GM18868 (cell line): ENCODE results near the gene HP.
"Not testable (repeated sequence)": the region's sequence is repeated elsewhere in the genome, so short reads cannot be mapped to it uniquely, and the experiment has no call there.

ENCODE experiments used
- ATAC-seq: cut with Tn5 transposase; IDR thresholded peaks from one replicate; pipeline ENCODE4 v1.9.1; 2021; ENCODE audit warnings: mild to moderate bottlenecking, moderate library complexity; ENCODE audit not compliant: unreplicated experiment

The HP gene

GRCh38 chr16:72054254-72054847, at the start of gene HP:
Gene HP (plus strand): TSS chr16:72054505. CDS start chr16:72054653, 148 bp downstream.
- ATAC-seq = not testable (repeated sequence)

- ATAC-seq = not testable (repeated sequence)
Measured at GRCh38 chr16:72008065-72008423, 46.3 kb upstream of the HP start.

GRCh38 chr16:72008424-72009216, 45.7 kb upstream of the HP start, which contains the start of gene DHODH:
Gene DHODH (plus strand): TSS chr16:72008744. CDS start chr16:72008765, 21 bp downstream.
- peak; percentile 99 for ATAC-seq

GRCh38 chr16:72009779-72010178, 44.5 kb upstream of the HP start:
- ATAC-seq = no peak

- no peak for ATAC-seq
Measured at GRCh38 chr16:72012607-72013006, 41.7 kb upstream of the HP start.

GRCh38 chr16:72013389-72013788, 40.9 kb upstream of the HP start:
- no peak for ATAC-seq

- ATAC-seq = no peak
Measured at GRCh38 chr16:72013888-72014581, 40.3 kb upstream of the HP start.

GRCh38 chr16:72014675-72015074, 39.6 kb upstream of the HP start:
- ATAC-seq = no peak

- ATAC-seq = no peak
Measured at GRCh38 chr16:72015124-72015523, 39.2 kb upstream of the HP start.

GRCh38 chr16:72018470-72018869, 35.8 kb upstream of the HP start:
- no peak for ATAC-seq

GRCh38 chr16:72021043-72021442, 33.3 kb upstream of the HP start:
- no peak for ATAC-seq

GRCh38 chr16:72022127-72022526, 32.2 kb upstream of the HP start:
- no peak for ATAC-seq

GRCh38 chr16:72023962-72024361, 30.3 kb upstream of the HP start:
- ATAC-seq = no peak

GRCh38 chr16:72024862-72025382, 29.4 kb upstream of the HP start:
- no peak for ATAC-seq

- no peak for ATAC-seq
Measured at GRCh38 chr16:72025404-72026114, 28.7 kb upstream of the HP start.

- ATAC-seq = no peak
Measured at GRCh38 chr16:72027669-72028378, 26.5 kb upstream of the HP start.

- no peak for ATAC-seq
Measured at GRCh38 chr16:72029567-72030271, 24.6 kb upstream of the HP start.

- ATAC-seq = no peak
Measured at GRCh38 chr16:72033437-72033836, 20.9 kb upstream of the HP start.

- no peak for ATAC-seq
Measured at GRCh38 chr16:72036098-72036497, 18.2 kb upstream of the HP start.

- ATAC-seq = no peak
Measured at GRCh38 chr16:72042157-72042660, 12.1 kb upstream of the HP start.
